Measurements from ENCODE around the gene GAA. TPM values are rescaled to one million over a fixed set of nuclear protein-coding genes. Genes with fewer than 3 reads are reported as not detected.
"Not testable (repeated sequence)": the region's sequence is repeated elsewhere in the genome, so short reads cannot be mapped to it uniquely, and the experiment has no call there.

GAA gene
- total RNA-seq, 1 donor from 2014 or later = 46.0 TPM

DNA sequence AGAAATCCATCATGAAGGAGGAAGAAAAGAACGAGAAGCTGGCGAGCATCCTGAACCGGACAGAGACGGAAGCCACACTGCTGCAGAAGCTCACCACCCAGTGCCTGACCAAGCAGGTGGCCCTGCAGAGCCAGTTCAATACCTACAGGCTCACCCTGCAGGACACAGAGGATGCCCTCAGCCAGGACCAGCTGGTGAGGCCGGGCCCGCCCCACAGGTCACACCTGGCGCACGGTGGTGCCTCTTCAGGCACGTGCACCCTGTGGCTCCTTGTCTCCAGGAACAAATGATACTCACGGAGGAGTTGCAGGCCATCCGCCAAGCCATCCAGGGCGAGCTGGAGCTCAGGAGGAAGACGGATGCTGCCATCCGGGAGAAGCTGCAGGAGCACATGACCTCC, 19.8 kb upstream of the GAA start:
- DNase-seq (ENCODE audit: missing footprints) = no peak
- intact Hi-C loops (cut with DNase I) = loop anchor here (5.0 kb wide), 1 partner anchor 74 kb away; no protein-coding TSS in a partner anchor
- ATAC-seq = no peak

- ATAC-seq (peak; percentile 42), DNase-seq (ENCODE audit: missing footprints) (no peak)
- intact Hi-C loops (cut with DNase I) = loop anchor here (5.0 kb wide), 1 partner anchor 75 kb away; no protein-coding TSS in a partner anchor
Observed at GRCh38 chr17:80082403-80083135, 18.8 kb upstream of the GAA start.

- intact Hi-C loops (cut with DNase I) = loop anchor here (5.0 kb wide), 1 partner anchor 76 kb away; no protein-coding TSS in a partner anchor
- peak; percentile 21 for ATAC-seq
- DNase-seq (ENCODE audit: missing footprints) = no peak
Observed at GRCh38 chr17:80083136-80083661, 18.2 kb upstream of the GAA start.

- intact Hi-C loops (cut with DNase I) = loop anchor here (5.0 kb wide), 1 partner anchor 77 kb away; no protein-coding TSS in a partner anchor
- ATAC-seq (no peak), DNase-seq (ENCODE audit: missing footprints) (no peak)
Observed at GRCh38 chr17:80084773-80085172, 16.6 kb upstream of the GAA start.

DNA sequence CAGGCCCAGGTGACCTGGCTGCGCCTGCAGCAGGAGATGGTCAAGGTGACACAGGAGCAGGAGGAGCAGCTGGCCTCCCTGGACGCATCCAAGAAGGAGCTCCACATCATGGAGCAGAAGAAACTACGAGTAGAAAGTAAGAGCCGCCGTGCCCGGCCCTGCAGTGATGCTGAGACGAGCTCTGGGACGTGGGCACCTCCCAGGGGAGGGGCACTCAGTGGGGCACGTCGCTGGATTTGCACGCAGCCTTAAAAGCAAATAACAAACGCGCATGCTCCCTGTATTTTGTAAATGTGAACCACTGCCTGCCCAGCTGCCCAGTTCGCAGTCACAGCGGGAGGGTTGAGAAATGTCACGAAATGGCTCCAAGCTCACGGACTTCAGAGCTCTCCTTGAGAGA, 15.3 kb upstream of the GAA start:
- intact Hi-C loops (cut with DNase I) = no loop called here

GRCh38 chr17:80086616-80087015, 14.8 kb upstream of the GAA start:
- ATAC-seq (no peak), DNase-seq (ENCODE audit: missing footprints) (peak; percentile 37)
- intact Hi-C loops (cut with DNase I) = no loop called here

More for the DNA sequence above, 15.3 kb upstream of the GAA start:
- peak; percentile 46 for DNase-seq (ENCODE audit: missing footprints)
- no peak for ATAC-seq

DNA sequence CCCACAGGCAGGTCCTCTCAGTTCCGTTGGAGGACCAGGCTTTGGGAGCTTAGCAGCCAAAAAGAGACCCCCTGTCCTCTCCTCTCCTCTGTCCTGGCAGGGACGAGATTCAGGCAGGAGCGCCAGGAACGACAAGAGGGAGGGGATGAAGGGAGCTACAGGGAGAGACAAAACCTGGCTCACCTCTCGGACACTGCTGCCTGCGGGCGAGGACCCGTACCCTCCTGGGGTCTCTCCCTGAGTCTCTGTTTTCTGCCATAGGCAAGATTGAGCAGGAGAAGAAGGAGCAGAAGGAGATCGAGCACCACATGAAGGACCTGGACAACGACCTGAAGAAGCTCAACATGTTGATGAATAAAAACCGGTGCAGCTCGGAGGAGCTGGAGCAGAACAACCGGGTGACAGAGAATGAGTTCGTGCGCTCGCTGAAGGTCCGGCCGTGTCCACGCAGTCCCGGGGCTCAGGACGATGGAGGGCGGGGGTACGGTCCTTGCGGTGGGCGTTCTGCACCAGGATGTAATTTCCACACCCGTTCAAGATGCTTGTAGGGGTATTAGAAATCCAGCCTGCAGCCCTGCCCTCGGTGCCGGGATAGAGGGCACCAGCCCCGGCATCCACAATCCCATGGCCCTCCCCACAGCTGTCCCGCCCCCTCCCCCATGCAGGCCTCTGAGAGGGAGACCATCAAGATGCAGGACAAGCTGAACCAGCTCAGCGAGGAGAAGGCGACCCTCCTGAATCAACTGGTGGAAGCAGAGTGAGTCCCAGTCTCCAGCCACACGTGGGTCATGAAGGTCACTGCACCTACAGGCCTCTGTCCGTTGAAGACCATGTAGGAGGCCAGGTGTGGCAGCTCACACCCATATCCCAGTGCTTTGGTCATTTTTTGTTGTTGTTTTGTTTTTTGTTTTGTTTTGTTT, 13.8 kb upstream of the GAA start:
- ATAC-seq (no peak), DNase-seq (ENCODE audit: missing footprints) (peak; percentile 50)
- intact Hi-C loops (cut with DNase I) = no loop called here

- ATAC-seq (no peak), DNase-seq (ENCODE audit: missing footprints) (peak; percentile 59)
- intact Hi-C loops (cut with DNase I) = no loop called here
Observed at GRCh38 chr17:80089762-80090161, 11.6 kb upstream of the GAA start.

DNA sequence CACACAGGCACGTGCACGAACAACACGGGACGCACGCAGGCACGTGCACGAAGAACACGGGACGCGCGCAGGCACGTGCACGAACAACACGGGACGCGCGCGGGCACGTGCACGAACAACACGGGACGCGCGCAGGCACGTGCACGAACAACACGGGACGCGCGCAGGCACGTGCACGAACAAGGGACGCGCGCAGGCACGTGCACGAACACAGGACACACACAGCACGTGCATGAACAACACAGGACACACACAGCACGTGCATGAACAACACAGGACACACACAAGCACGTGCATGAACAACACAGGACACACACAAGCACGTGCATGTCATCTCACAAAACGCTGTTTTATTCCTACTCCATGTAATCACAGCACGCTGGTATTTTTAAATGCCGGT, 11.2 kb upstream of the GAA start:
- ATAC-seq; intact Hi-C loops (cut with DNase I): not testable (repeated sequence)
- peak; percentile 37 for DNase-seq (ENCODE audit: missing footprints)

DNA sequence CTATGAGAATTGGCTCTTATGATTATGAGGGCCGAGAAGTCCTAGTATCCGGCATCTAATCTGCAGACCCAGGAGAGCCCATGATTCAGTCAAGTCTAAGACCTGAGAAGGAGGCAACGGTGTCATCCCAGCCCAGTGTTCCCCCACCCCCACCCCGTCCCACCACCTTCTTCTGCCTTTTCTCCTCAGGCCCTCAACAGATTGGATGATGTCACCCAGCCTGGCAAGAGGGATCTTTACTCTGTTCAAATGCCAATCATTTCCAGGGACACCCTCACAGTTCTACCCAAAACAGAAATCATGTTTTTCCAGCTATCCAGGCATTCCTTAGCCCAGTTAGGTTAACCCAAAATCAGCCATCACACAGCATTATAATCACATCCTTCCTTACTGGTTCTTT, 10.0 kb upstream of the GAA start:
- ATAC-seq (no peak), DNase-seq (ENCODE audit: missing footprints) (no peak)
- intact Hi-C loops (cut with DNase I) = no loop called here

DNA sequence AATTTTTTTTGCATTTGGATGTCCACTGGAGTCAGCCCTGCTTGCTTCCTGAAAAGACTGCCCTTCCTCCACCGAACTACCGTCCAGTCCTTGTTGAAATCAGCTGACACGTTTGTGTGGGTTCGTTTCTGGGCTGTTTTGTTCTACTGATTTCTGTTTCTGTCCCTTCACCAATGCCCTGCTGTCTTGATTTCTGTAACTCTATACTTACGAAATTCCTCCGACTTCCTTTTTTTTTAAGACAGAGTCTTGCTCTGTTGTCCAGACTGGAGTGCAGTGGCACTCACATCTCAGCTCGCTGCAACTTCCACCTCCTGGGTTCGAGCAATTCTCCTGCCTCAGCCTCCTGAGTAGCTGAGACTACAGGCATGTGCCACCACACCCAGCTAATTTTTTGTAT, 8.4 kb upstream of the GAA start:
- DNase-seq (ENCODE audit: missing footprints) (no peak), ATAC-seq (peak; percentile 67)
- intact Hi-C loops (cut with DNase I) = no loop called here

GRCh38 chr17:80095038-80095843, 6.1 kb upstream of the GAA start:
- DNase-seq (ENCODE audit: missing footprints) = no peak
- intact Hi-C loops (cut with DNase I) = no loop called here
- no peak for ATAC-seq

- ATAC-seq (no peak), DNase-seq (ENCODE audit: missing footprints) (peak; percentile 50)
- intact Hi-C loops (cut with DNase I) = no loop called here
Observed at GRCh38 chr17:80095844-80096475, 5.4 kb upstream of the GAA start.

DNA sequence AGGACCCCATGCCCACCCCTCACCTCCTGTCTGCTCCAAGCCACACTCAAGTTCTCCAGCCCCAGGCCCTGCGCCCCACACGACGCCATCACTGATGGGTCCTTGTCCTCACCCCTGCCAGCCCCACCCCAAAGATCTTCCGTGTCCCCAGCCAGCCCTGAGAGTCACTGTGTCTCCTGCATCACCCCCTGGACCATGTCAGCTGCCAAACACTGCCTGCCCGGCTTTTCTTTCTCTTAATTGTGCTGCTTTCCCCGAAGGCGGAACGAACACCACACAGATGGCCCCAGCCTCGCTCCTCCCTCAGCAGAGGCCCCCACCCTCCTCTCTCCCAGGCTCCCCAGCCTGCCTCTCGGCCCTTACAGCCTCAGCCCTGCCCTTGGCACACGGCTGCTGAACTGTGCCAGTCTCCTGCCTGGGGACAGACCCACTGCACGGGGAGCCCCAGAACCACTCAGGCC, 4.8 kb upstream of the GAA start:
- no peak for DNase-seq (ENCODE audit: missing footprints)
- no peak for ATAC-seq
- intact Hi-C loops (cut with DNase I) = no loop called here

- intact Hi-C loops (cut with DNase I) = no loop called here
- ATAC-seq (no peak), DNase-seq (ENCODE audit: missing footprints) (no peak)
Observed at GRCh38 chr17:80097127-80097621, 4.2 kb upstream of the GAA start.

- DNase-seq (ENCODE audit: missing footprints) (no peak), ATAC-seq (no peak)
- intact Hi-C loops (cut with DNase I) = no loop called here
Observed at GRCh38 chr17:80097844-80098691, 3.3 kb upstream of the GAA start.
